Kidney (tissue), 14 donors: ENCODE data around the gene ZBTB7A. TPM values are rescaled to one million over a fixed set of nuclear protein-coding genes. Genes with fewer than 3 reads are reported as not detected.

Experiments
- DNase-seq, 5 donors: peaks; one replicate each; pipeline ENCODE4 v3.0.0-alpha.2; 2013 to 2020
- FAIRE-seq: peaks from 2 replicates; lab custom pipeline; 2012; peaks lifted over from hg19 to GRCh38; lab: Jason Lieb, UNC
- H3K27ac ChIP-seq, 2 donors: one replicate each; pipeline ENCODE4 v1.7.0; 2013; ENCODE audit warnings: low read depth in 2 of 2, low read length in 2 of 2, inconsistent platforms in 1 of 2
- H3K27me3 ChIP-seq: one replicate; pipeline ENCODE4 v1.7.1; 2013; ENCODE audit warnings: low read length, inconsistent platforms; ENCODE audit not compliant: control insufficient read depth, insufficient read depth
- H3K36me3 ChIP-seq, 3 donors: one replicate each; pipeline versions ENCODE4 v1.7.0 to v1.7.1; 2013; ENCODE audit warnings: low read length in 3 of 3, control low read depth in 1 of 3, inconsistent platforms in 1 of 3; ENCODE audit not compliant: insufficient read depth in 3 of 3, control insufficient read depth in 2 of 3
- H3K4me1 ChIP-seq, 3 donors: one replicate each; pipeline versions ENCODE4 v1.7.0 to v1.7.1; 2013; ENCODE audit warnings: low read length in 3 of 3, inconsistent platforms in 1 of 3, low read depth in 1 of 3; ENCODE audit not compliant: control insufficient read depth in 2 of 3, insufficient read depth in 2 of 3
- H3K4me3 ChIP-seq, 3 donors: one replicate each; pipeline versions ENCODE4 v1.7.0 to v1.8.1; 2013; ENCODE audit warnings: low read length in 3 of 3, control low read depth in 1 of 3, inconsistent platforms in 1 of 3
- H3K9ac ChIP-seq, 3 donors: one replicate each; pipeline versions ENCODE4 v1.7.0 to v1.7.1; 2013; ENCODE audit warnings: low read length in 3 of 3, control low read depth in 1 of 3, inconsistent platforms in 1 of 3
- H3K9me3 ChIP-seq, 3 donors: one replicate each; pipeline versions ENCODE4 v1.7.0 to v1.7.1; 2013; ENCODE audit warnings: low read length in 3 of 3, control low read depth in 1 of 3, inconsistent platforms in 1 of 3; ENCODE audit not compliant: control insufficient read depth in 2 of 3, insufficient read depth in 1 of 3
- intact Hi-C: fragments of 100-400 bp; cut with DNase I; formaldehyde crosslinking; loops from one replicate; pipeline ENCODE4 v1.11.1; 2022
- polyA plus RNA-seq: library from polyadenylated mRNA; stranded (reverse); fragments of 350-450 nt; fragmentation: Illumina TruSeq; extraction: RNeasy Lipid Tissue Mini Kit (QIAGEN cat#74804); gene quantifications from one replicate; pipeline ENCODE4 v1.2.3, GENCODE V29; 2014; ENCODE audit warnings: low read depth, low replicate concordance; ENCODE audit not compliant: insufficient read depth
- total RNA-seq: library from RNA; stranded (reverse); fragmentation: NEBNext Ultra II Directional; extraction: Animal tissue kit (Norgen Biotek cat#: 25700); gene quantifications from one replicate; pipeline ENCODE4 v1.2.1, GENCODE V29; 2021
- TF ChIP-seq, protein P1 (sequence below): IDR thresholded peaks from 3 replicates; pipeline ENCODE4 v1.5.1; 2012; ENCODE audit warnings: mild to moderate bottlenecking, moderate library complexity, borderline replicate concordance; ENCODE audit not compliant: insufficient read depth; ENCODE audit errors: extremely low read depth
- donor health status: control.
- donor health status: control.
- donor health status: control.
- donor health status: control.
- donor health status: control.
- donor health status: DM: yes; HTN: yes; CAD: no.
- donor health status: Normal renal cell carcinoma (clear cell type).

Gene ZBTB7A
- total and polyA plus RNA-seq, 2 donors from 2014 or later = 8.9 to 53.2 TPM

- peaks cover 0 to 8% (median 5%) of the 10 kb centered on the region in 3 donors for H3K4me1 ChIP-seq
- no peak overlapping the region for H3K4me3 ChIP-seq
- DNase-seq (no peak), FAIRE-seq (no peak)
- TF ChIP-seq, protein P1, sequence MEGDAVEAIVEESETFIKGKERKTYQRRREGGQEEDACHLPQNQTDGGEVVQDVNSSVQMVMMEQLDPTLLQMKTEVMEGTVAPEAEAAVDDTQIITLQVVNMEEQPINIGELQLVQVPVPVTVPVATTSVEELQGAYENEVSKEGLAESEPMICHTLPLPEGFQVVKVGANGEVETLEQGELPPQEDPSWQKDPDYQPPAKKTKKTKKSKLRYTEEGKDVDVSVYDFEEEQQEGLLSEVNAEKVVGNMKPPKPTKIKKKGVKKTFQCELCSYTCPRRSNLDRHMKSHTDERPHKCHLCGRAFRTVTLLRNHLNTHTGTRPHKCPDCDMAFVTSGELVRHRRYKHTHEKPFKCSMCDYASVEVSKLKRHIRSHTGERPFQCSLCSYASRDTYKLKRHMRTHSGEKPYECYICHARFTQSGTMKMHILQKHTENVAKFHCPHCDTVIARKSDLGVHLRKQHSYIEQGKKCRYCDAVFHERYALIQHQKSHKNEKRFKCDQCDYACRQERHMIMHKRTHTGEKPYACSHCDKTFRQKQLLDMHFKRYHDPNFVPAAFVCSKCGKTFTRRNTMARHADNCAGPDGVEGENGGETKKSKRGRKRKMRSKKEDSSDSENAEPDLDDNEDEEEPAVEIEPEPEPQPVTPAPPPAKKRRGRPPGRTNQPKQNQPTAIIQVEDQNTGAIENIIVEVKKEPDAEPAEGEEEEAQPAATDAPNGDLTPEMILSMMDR = no peak
- H3K27me3 ChIP-seq = no peaks in the 10 kb centered on the region
- H3K9ac ChIP-seq = peak overlapping the region in 1 of 3 donors; percentile 69
- intact Hi-C loops = no loop called here
- H3K9me3 ChIP-seq = no peaks in the 10 kb centered on the region
- H3K36me3 ChIP-seq = no peaks in the 10 kb centered on the region
- no peak overlapping the region for H3K27ac ChIP-seq
Measured at GRCh38 chr19:4077007-4077374, 10.3 kb upstream of the ZBTB7A start.

DNA sequence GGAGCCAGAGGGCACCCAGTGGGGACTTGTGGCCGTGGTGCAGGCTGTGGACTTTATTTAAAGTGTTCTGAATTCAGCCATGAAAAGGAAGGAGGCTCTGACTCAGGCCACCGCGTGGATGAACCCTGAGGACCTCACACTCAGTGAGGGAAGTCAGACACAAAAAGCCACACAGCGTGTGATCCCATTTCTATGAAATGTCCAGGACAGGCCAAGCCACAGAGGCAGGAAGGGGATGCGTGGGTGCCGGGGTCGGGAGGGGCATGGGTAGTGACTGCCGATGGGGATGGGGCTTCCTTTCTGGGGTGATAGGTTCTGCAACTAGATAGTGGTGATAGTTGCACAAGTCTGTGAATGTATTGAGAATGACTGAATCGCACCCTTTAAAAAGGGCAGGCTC, 8.7 kb upstream of the ZBTB7A start:
- Histone ChIP-seq H3K27ac (no peak overlapping the region), H3K9ac (no peak overlapping the region), H3K36me3 (no peaks in the 10 kb centered on the region), H3K27me3 (no peaks in the 10 kb centered on the region), H3K9me3 (no peaks in the 10 kb centered on the region), H3K4me3 (no peak overlapping the region), H3K4me1 (peaks cover 0 to 8% (median 5%) of the 10 kb centered on the region in 3 donors)
- DNase-seq = no peak
- TF ChIP-seq, protein P1 = no peak
- intact Hi-C loops = no loop called here
- no peak for FAIRE-seq

DNA sequence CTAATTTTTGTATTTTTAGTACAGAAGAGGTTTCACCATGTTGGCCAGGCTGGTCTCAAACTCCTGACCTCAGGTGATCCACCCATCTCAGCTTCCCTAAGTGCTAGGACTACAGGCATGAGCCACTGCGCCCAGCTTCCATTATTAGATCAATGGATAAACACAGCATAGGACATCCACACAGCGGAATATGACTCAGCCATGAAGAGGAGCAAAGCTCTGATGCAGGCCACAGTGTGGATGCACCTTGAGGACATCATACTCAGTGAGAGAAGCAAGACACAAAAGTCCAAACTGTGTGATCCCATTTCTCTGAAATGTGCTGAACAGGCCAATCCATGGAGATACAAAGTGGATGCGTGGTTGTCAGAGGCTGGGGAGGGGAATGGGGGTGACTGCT, 4.9 kb upstream of the ZBTB7A start:
- TF ChIP-seq, protein P1 = no peak
- FAIRE-seq (no peak), DNase-seq (no peak)
- H3K4me1 ChIP-seq = peaks cover 0 to 5% (median 3%) of the 10 kb centered on the region in 3 donors
- no peak overlapping the region for H3K9ac ChIP-seq
- no peak overlapping the region for H3K27ac ChIP-seq
- H3K9me3 ChIP-seq = no peaks in the 10 kb centered on the region
- no peaks in the 10 kb centered on the region for H3K27me3 ChIP-seq
- intact Hi-C loops = no loop called here
- no peaks in the 10 kb centered on the region for H3K36me3 ChIP-seq
- H3K4me3 ChIP-seq = no peak overlapping the region
